ENCODE results near the gene SASS6.

Gene SASS6

GRCh38 chr1:100145116-100145515 lies 12.4 kb upstream of the SASS6 start:
- TF ChIP-seq CTCF (IDR thresholded peaks at IDR 0.05): no peak
- Histone ChIP-seq H3K27me3 (no peaks in the 10 kb centered on the region), H3K27ac (no peak overlapping the region), H3K9me3 (no peaks in the 10 kb centered on the region), H3K4me1 (no peaks in the 10 kb centered on the region), H3K36me3 (peaks cover 85 to 96% (median 94%) of the 10 kb centered on the region in 3 donors), H3K4me3 (no peak overlapping the region)
- DNase-seq: no peak
- intact Hi-C loops (cut with DNase I; ENCODE audit: low total_unique reads): loop anchor here (10.0 kb wide), 1 partner anchor 80 kb away; no protein-coding TSS in a partner anchor

GRCh38 chr1:100142343-100142742 lies 9.6 kb upstream of the SASS6 start:
- intact Hi-C loops (cut with DNase I; ENCODE audit: low total_unique reads): loop anchor here (10.0 kb wide), 1 partner anchor 82 kb away; no protein-coding TSS in a partner anchor
- H3K4me1 ChIP-seq: no peaks in the 10 kb centered on the region
- no peak overlapping the region for H3K4me3 ChIP-seq
- DNase-seq: no peak
- peaks cover 89 to 97% (median 96%) of the 10 kb centered on the region in 3 donors for H3K36me3 ChIP-seq
- H3K9me3 ChIP-seq: no peaks in the 10 kb centered on the region
- TF ChIP-seq CTCF (IDR thresholded peaks at IDR 0.05): no peak
- H3K27ac ChIP-seq: no peak overlapping the region
- no peaks in the 10 kb centered on the region for H3K27me3 ChIP-seq

GRCh38 chr1:100141192-100141591 lies 8.5 kb upstream of the SASS6 start:
- intact Hi-C loops (cut with DNase I; ENCODE audit: low total_unique reads): loop anchor here (10.0 kb wide), 1 partner anchor 84 kb away; no protein-coding TSS in a partner anchor
- peaks cover 83 to 92% (median 88%) of the 10 kb centered on the region in 3 donors for H3K36me3 ChIP-seq

DNA sequence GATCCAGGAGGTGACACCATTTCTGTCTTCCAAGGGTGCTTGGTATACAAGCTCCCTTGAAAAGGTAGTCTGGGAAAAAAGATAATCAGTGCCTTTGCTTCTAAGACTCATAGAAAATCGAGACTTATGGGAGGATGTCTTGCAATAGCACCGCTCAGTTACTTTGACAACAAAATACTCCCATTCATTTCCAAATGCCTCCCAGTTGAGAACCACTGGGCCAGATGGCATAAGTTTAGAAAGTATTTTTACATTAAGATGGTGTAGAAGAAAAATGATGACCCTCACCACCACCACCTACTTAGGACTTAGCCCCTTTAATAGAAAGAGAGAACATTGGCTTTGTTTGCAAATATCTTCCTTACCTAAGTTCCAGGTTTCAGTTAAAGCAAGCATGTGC lies 4.9 kb upstream of the SASS6 start:
- TF ChIP-seq CTCF (IDR thresholded peaks at IDR 0.05): no peak
- intact Hi-C loops (cut with DNase I; ENCODE audit: low total_unique reads): no loop called here
- Histone ChIP-seq H3K27ac (no peak overlapping the region), H3K4me1 (peaks cover 0 to 18% (median 9%) of the 10 kb centered on the region in 4 donors), H3K27me3 (no peaks in the 10 kb centered on the region), H3K9me3 (no peaks in the 10 kb centered on the region), H3K36me3 (peaks cover 51 to 58% (median 56%) of the 10 kb centered on the region in 3 donors), H3K4me3 (no peak overlapping the region)
- DNase-seq: no peak

More at GRCh38 chr1:100141192-100141591, 8.5 kb upstream of the SASS6 start:
- Histone ChIP-seq H3K4me3 (no peak overlapping the region), H3K4me1 (no peaks in the 10 kb centered on the region), H3K27me3 (no peaks in the 10 kb centered on the region), H3K9me3 (no peaks in the 10 kb centered on the region), H3K27ac (no peak overlapping the region)
- DNase-seq: no peak
- TF ChIP-seq CTCF (IDR thresholded peaks at IDR 0.05): no peak

DNA sequence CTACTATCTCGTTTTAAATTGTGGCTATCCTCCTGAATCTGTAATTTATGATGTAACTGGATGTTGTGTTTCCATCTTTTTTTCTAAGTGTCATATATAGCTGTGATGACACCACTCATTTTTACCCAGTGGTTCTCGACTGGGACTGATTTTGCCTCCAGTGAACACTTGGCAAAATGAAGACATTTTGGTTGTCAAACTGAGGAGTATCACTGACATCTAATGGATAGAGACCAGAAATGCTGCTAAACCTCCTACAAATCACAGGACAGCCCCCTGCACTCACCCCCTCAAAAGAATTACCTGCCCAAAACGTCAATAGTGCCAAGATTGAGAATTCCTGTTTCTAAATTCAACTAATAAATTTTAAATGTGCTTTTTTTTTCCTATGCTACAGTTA lies 2.1 kb upstream of the SASS6 start:
- H3K4me3 ChIP-seq: no peak overlapping the region

More for the DNA sequence above, 2.1 kb upstream of the SASS6 start:
- Histone ChIP-seq H3K27ac (no peak overlapping the region), H3K36me3 (peaks cover 24 to 31% (median 29%) of the 10 kb centered on the region in 3 donors), H3K4me1 (peaks cover 0 to 26% (median 17%) of the 10 kb centered on the region in 4 donors), H3K9me3 (no peaks in the 10 kb centered on the region), H3K27me3 (no peaks in the 10 kb centered on the region)
- TF ChIP-seq CTCF (IDR thresholded peaks at IDR 0.05): no peak
- intact Hi-C loops (cut with DNase I; ENCODE audit: low total_unique reads): no loop called here
- DNase-seq: no peak

All from tibial artery (tissue), 4 donors.